Measurements from ENCODE around the gene SRRD. TPM values are rescaled to one million over a fixed set of nuclear protein-coding genes. Genes with fewer than 3 reads are reported as not detected.

The SRRD gene
- total RNA-seq, 2 experiments from 2014 or later: 24.8 to 26.3 TPM

DNA sequence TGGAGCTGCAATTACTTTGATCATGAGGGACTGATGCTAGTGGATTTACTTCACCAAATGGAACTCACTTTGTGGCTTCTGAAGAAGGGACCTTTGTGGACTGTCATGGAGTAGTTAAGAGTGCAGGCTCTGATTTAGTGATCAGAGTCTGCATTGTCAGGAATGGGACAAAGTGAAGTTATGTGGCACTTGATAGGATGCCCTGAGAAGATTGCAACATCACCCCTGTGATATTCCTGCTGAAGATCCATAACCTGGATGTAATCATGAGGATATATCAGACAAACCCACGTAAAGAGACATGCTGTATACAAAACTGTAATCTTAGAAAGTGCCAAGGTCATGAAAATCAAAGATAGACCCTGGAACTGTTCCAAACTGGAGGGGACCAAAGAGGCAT is 30.2 kb downstream of the SRRD start:
- Mint-ChIP-seq H3K27ac (no peak overlapping the region), H3K4me1 (ENCODE audit: low read depth) (peaks cover 30% of the 10 kb centered on the region), H3K27me3 (no peaks in the 10 kb centered on the region), H3K36me3 (ENCODE audit: low read depth) (peaks cover 16% of the 10 kb centered on the region), H3K4me3 (peak overlapping the region; percentile 98), H3K9me3 (no peaks in the 10 kb centered on the region)
- ChIA-PET POLR2A (interaction anchor here (0.6 kb wide), 2 partner anchors 30 to 126 kb away, joined by 3 to 4 read pairs; partner anchors contain the start of genes HPS4 and SRRD), CTCF (interaction anchor here (2.3 kb wide), 1 partner anchor 11 kb away, joined by 19 read pairs; no protein-coding TSS in a partner anchor)
- TF ChIP-seq, protein P1, sequence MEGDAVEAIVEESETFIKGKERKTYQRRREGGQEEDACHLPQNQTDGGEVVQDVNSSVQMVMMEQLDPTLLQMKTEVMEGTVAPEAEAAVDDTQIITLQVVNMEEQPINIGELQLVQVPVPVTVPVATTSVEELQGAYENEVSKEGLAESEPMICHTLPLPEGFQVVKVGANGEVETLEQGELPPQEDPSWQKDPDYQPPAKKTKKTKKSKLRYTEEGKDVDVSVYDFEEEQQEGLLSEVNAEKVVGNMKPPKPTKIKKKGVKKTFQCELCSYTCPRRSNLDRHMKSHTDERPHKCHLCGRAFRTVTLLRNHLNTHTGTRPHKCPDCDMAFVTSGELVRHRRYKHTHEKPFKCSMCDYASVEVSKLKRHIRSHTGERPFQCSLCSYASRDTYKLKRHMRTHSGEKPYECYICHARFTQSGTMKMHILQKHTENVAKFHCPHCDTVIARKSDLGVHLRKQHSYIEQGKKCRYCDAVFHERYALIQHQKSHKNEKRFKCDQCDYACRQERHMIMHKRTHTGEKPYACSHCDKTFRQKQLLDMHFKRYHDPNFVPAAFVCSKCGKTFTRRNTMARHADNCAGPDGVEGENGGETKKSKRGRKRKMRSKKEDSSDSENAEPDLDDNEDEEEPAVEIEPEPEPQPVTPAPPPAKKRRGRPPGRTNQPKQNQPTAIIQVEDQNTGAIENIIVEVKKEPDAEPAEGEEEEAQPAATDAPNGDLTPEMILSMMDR (IDR thresholded peaks at IDR 0.05): no peak
- intact Hi-C loops (cut with micrococcal nuclease): no loop called here
- ATAC-seq (no peak), DNase-seq (no peak)

GRCh38 chr22:26514419-26515161 is 30.9 kb downstream of the SRRD start:
- intact Hi-C loops (cut with micrococcal nuclease): no loop called here
- no peak for DNase-seq
- Mint-ChIP-seq H3K27ac (no peak overlapping the region), H3K9me3 (no peaks in the 10 kb centered on the region), H3K36me3 (ENCODE audit: low read depth) (peaks cover 10% of the 10 kb centered on the region), H3K4me1 (ENCODE audit: low read depth) (peaks cover 26% of the 10 kb centered on the region), H3K4me3 (no peak overlapping the region), H3K27me3 (no peaks in the 10 kb centered on the region)
- ATAC-seq: no peak
- POLR2A ChIA-PET: interaction anchor here (0.6 to 1.7 kb wide), 7 partner anchors 11 to 125 kb away, joined by 3 to 5 read pairs (median 3); partner anchors contain the start of genes HPS4 and SRRD
- TF ChIP-seq, protein P1 (IDR thresholded peaks at IDR 0.05): no peak
- CTCF ChIA-PET: no interaction called here

GRCh38 chr22:26515931-26516330 is 32.3 kb downstream of the SRRD start:
- Mint-ChIP-seq H3K4me3 (no peak overlapping the region), H3K36me3 (ENCODE audit: low read depth) (peaks cover 4% of the 10 kb centered on the region), H3K4me1 (ENCODE audit: low read depth) (peaks cover 16% of the 10 kb centered on the region), H3K9me3 (no peaks in the 10 kb centered on the region), H3K27me3 (no peaks in the 10 kb centered on the region), H3K27ac (no peak overlapping the region)
- POLR2A ChIA-PET: interaction anchor here (0.7 to 1.7 kb wide), 5 partner anchors 10 to 157 kb away, joined by 3 to 5 read pairs (median 4); no protein-coding TSS in a partner anchor
- CTCF ChIA-PET: interaction anchor here (1.2 kb wide), 1 partner anchor 15 kb away, joined by 3 read pairs; no protein-coding TSS in a partner anchor
- DNase-seq: no peak
- TF ChIP-seq, protein P1 (IDR thresholded peaks at IDR 0.05): no peak
- no peak for ATAC-seq
- intact Hi-C loops (cut with micrococcal nuclease): no loop called here

DNA sequence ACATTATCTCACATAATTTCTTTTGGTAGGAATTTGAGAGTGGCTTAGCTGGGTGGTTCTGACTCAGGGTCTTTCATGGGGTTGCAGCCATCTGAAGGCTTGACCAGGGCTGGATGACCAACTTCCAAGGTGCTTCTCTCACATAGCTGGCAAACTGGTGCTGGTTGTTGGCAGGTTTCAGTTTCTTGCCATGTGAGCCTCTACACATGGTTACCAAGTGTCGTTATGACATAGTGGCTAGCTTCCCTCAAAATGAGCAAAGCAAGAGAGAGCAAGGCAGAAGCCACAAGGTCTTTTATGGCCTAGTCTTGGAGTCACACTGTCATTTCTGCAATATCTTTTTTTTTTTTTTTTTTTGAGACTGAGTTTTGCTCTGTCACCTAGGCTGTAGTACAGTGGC is 32.8 kb downstream of the SRRD start:
- H3K4me3 Mint-ChIP-seq: no peak overlapping the region
- H3K27me3 Mint-ChIP-seq: no peaks in the 10 kb centered on the region
- peaks cover 12% of the 10 kb centered on the region for H3K4me1 Mint-ChIP-seq (ENCODE audit: low read depth)
- no peak overlapping the region for H3K27ac Mint-ChIP-seq
- ChIA-PET POLR2A (interaction anchor here (0.7 to 1.7 kb wide), 3 partner anchors 9 to 21 kb away, joined by 3 to 4 read pairs (median 4); no protein-coding TSS in a partner anchor), CTCF (interaction anchor here (1.2 kb wide), 1 partner anchor 15 kb away, joined by 3 read pairs; no protein-coding TSS in a partner anchor)
- ATAC-seq (no peak), DNase-seq (no peak)
- H3K9me3 Mint-ChIP-seq: no peaks in the 10 kb centered on the region
- intact Hi-C loops (cut with micrococcal nuclease): no loop called here
- TF ChIP-seq, protein P1 (IDR thresholded peaks at IDR 0.05): no peak
- no peaks in the 10 kb centered on the region for H3K36me3 Mint-ChIP-seq (ENCODE audit: low read depth)

DNA sequence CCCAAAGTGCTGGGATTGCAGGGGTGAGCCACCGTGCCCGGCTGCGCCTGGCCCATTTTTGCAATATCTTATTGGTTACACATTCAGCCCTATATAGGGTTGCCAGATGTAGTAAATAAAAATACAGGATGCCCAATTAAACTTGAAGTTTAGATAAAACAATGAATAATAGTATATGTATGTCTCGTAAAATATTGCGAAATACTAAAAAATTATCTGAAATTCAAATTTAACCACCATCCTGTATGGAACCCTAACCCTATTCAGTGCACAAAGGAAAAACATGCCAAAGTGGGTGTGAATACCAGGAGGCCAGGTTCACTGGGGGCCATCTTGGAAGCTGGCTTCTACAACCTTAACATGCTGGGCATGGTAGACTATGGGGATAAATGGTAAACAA is 33.8 kb downstream of the SRRD start:
- ATAC-seq: no peak
- no peaks in the 10 kb centered on the region for H3K36me3 Mint-ChIP-seq (ENCODE audit: low read depth)
- no peaks in the 10 kb centered on the region for H3K9me3 Mint-ChIP-seq
- intact Hi-C loops (cut with micrococcal nuclease): no loop called here
- H3K4me3 Mint-ChIP-seq: no peak overlapping the region
- POLR2A ChIA-PET: interaction anchor here (0.6 kb wide), 1 partner anchor 19 kb away, joined by 3 read pairs; no protein-coding TSS in a partner anchor
- CTCF ChIA-PET: interaction anchor here (0.7 to 1.6 kb wide), 3 partner anchors 14 to 114 kb away, joined by 3 to 7 read pairs (median 3); no protein-coding TSS in a partner anchor
- TF ChIP-seq, protein P1 (IDR thresholded peaks at IDR 0.05): no peak
- H3K4me1 Mint-ChIP-seq (ENCODE audit: low read depth): peaks cover 12% of the 10 kb centered on the region
- DNase-seq: no peak
- no peak overlapping the region for H3K27ac Mint-ChIP-seq
- H3K27me3 Mint-ChIP-seq: no peaks in the 10 kb centered on the region

Measured in activated CD8-positive, alpha-beta T cell treated with anti-CD3 and anti-CD28 coated beads for 36 hours (primary cell).